NCI-H128 (cell line): Measurements from ENCODE around the gene HABP2.

Experiments
- DNase-seq: peaks from one replicate; lab custom pipeline; 2025; ENCODE audit not compliant: unreplicated experiment; lab: John Stamatoyannopoulos, UW

Gene HABP2

GRCh38 chr10:113555751-113556150, 2.9 kb downstream of the HABP2 start:
- no peak for DNase-seq

GRCh38 chr10:113557424-113557862, 4.6 kb downstream of the HABP2 start:
- DNase-seq: no peak

- DNase-seq: no peak
Measured at GRCh38 chr10:113557903-113558321, 5.1 kb downstream of the HABP2 start.

- no peak for DNase-seq
Measured at GRCh38 chr10:113560071-113560470, 7.2 kb downstream of the HABP2 start.

- no peak for DNase-seq
Measured at GRCh38 chr10:113561214-113561613, 8.4 kb downstream of the HABP2 start.

- no peak for DNase-seq
Measured at GRCh38 chr10:113562069-113562468, 9.2 kb downstream of the HABP2 start.

DNA sequence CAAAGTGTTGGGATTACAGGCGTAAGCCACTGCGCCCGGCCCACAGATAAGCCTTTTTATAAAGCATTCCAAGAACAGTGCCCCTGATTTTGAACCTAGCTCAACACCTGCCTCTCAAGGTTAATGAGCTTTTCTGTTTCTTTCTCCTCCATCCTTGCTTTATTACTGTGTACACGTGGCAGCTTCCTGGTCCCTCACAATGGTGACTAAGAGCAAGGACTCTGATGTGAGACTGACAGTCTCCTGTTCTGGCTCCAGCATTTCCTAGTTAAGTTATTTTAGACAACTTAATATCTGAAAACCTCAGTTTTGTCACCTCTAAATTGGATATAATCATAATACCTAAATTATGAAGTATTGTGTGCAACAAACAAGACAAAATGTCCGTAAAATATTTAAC, 9.9 kb downstream of the HABP2 start:
- DNase-seq: no peak

GRCh38 chr10:113563306-113564088, 10.6 kb downstream of the HABP2 start:
- no peak for DNase-seq

GRCh38 chr10:113565364-113565763, 12.5 kb downstream of the HABP2 start:
- DNase-seq: peak; percentile 5

DNA sequence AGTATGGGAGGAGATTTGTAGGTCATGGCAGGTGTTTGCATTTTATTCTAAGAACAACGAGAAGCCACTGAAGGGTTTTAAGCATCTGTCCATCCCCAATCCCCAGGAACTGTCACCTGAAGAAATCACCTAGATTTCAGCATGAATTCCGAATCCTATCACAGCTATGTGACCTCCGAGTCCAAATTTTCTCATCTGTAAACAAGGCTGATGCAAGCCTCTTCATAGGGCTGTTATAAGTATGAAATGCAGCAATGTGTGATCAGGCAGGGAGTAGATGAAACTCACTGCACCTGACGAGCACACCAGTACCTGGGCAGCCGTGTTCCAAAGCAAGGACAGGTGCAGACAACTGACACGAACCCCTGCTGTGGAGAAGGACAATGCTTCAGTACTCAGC, 14.0 kb downstream of the HABP2 start:
- peak; percentile 35 for DNase-seq

DNA sequence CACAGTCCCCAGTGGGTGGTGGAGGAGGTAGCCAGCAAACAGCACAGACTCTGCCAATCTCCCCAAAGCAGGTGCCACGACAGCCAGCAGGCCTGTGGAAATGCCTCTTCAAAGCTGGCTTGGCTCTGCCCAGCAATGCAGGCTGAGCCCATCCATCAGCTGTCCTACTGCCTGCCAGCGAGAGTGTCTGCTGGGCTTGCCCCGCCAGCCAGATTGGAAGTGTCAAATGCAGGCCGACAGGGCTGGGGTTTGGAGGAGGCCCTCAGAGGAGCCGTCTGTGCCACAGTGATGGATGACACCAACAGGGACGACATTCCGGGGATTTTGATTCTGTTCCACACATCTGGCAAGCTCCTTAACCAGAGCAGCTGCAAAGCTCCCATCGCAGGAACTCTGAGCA, 16.7 kb downstream of the HABP2 start:
- DNase-seq: no peak

DNA sequence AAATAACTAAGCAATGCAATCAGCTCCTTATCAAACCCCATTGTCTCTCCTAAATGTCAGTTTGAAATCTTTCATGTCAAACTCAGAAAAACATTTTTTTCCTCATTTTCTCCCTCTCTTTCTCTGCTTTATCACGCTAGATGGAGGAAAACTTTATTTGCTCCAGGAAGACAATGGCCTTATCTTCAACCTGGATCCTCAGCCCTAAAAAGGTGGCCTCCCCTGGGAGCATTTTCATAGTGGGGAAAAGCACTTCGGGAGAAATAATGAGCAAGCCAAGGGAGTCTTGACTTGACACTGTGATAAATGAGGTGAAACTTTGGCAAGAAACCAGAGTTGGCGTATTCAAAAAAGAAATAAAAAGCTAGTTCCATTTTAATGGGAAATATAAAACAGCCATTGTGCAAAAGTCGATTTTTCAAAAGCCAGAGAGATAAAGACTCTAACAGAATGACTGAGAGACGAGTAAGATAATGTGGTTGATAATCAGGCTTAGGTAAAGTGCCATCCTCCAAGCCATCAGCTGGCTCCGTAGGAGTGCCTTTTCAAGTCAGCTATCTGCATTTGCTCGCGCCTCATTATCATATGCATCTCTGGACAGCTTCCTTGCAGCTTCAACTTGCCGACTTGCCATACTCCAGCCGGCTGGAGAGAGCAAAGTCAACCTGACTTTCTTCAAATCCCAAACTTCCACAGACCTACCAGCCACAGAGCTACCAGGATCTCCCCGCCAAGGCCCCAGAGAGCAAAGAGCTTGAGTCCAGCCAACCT, 19.9 kb downstream of the HABP2 start:
- DNase-seq: no peak

- no peak for DNase-seq
Measured at GRCh38 chr10:113573368-113573767, 20.5 kb downstream of the HABP2 start.

- no peak for DNase-seq
Measured at GRCh38 chr10:113576852-113577251, 24.0 kb downstream of the HABP2 start.

DNA sequence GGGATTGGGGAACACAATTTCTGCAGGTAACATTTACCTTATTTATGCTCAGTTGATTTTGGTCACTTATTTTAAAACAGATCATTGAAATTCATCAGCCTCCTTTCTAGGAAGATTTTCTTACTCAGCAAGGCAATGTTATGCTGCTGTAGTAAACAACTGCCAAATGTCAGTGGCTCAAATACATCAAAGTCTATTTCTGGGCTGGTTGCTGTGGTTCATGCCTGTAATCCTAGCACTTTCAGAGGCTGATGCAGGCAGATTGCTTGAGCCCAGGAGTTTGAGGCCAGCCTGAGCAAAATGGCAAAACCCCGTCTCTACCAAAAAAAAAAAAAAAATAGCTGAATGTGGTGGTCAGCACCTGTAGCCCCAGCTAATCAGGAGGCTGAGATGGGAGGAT, 25.9 kb downstream of the HABP2 start:
- DNase-seq: no peak

DNA sequence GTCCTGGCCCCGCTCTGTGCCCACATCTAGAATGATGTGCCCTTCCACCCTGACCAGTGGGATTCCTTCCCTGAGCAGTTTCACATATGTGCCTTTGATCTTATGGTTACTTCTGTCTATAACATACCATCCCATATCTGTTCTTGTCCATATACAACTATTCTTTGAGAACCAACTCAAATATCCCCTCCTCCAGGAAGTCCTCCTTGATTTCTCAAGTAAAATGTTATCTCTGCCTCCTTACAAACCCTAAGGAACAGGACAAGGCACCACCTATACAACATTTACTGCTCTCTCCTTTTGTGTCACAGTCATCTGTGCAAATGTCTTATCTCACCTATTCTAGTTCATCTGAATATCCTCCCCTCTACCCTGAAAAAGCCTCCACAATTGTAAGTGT, 28.2 kb downstream of the HABP2 start:
- DNase-seq: no peak

GRCh38 chr10:113583571-113583970, 30.7 kb downstream of the HABP2 start:
- no peak for DNase-seq

DNA sequence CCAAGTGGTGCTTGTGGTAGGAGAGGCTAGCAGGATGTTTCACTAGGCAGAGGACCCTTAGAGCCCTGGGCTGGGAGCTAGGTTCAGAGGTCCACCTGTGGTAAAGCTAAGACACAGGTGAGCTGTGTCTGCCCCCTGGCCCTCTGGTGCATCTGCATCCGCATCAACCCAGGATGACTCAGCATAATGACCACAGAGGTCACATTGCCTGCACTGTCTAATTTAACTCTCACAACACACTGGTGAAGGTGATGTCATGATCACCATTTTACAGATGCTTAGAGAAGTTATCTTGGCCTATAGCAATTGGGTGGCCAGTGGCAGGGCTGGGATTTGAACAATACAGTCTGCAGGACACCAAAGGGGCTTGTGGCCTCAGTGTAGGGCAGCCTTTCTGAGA, 33.1 kb downstream of the HABP2 start:
- no peak for DNase-seq

- no peak for DNase-seq
Measured at GRCh38 chr10:113589201-113589770, 36.4 kb downstream of the HABP2 start.

- no peak for DNase-seq
Measured at GRCh38 chr10:113590581-113590980, 37.7 kb downstream of the HABP2 start.

GRCh38 chr10:113592380-113592779, 39.5 kb downstream of the HABP2 start:
- DNase-seq: no peak

GRCh38 chr10:113594652-113595051, 41.8 kb downstream of the HABP2 start:
- DNase-seq: no peak
